HEK293 (cell line): Measurements from ENCODE around the gene ZNF37A.
"Not testable (repeated sequence)": the region's sequence is repeated elsewhere in the genome, so short reads cannot be mapped to it uniquely, and the experiment has no call there.

Experiments
- YY1 ChIP-seq: fragments of 450-650 bp; formaldehyde crosslinking; IDR thresholded peaks from 2 replicates; pipeline ENCODE4 v1.5.1; 2018; ENCODE audit warnings: missing biosample characterization, missing genetic modification characterization
- ZIC2 ChIP-seq: fragments of 450-650 bp; formaldehyde crosslinking; IDR thresholded peaks from 2 replicates; pipeline ENCODE4 v1.5.1; 2016; ENCODE audit warnings: missing biosample characterization, missing genetic modification characterization
- ZNF121 ChIP-seq: fragments of 450-650 bp; formaldehyde crosslinking; IDR thresholded peaks from 2 replicates; pipeline ENCODE4 v1.5.1; 2016; ENCODE audit warnings: missing biosample characterization, missing genetic modification characterization
- ZNF600 ChIP-seq: fragments of 450-650 bp; formaldehyde crosslinking; IDR thresholded peaks from 2 replicates; pipeline ENCODE4 v1.5.1; 2016; ENCODE audit warnings: missing biosample characterization, missing genetic modification characterization
- TF ChIP-seq, protein P1 (sequence below): fragments of 450-650 bp; formaldehyde crosslinking; IDR thresholded peaks from 2 replicates; pipeline ENCODE4 v1.5.1; 2017; ENCODE audit warnings: missing biosample characterization, missing genetic modification characterization

DNA sequence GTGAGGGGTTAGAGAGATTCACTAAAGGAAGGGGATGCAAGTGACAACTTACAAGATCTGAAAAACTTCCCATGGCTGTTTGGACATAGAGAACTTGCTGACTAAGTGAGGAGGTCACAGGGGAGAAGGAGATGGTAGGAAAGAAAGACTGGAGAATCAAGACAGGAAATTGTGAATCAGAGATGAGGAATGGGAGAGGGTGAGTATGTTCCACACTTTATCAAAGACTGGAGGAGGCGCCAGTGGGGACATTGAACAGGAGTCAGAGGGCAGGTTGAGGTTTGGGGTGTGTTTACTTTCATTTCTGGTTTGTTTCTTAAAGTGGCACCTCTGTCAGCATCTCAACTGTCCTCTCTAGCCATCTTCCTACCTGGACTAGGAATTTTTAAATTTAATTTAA is 24.5 kb upstream of the ZNF37A start:
- not testable (repeated sequence) for TF ChIP-seq ZNF600; ZIC2 (tag by site-specific recombination); YY1 (tag by site-specific recombination); ZNF121 (tag by site-specific recombination)
- TF ChIP-seq, protein P1, sequence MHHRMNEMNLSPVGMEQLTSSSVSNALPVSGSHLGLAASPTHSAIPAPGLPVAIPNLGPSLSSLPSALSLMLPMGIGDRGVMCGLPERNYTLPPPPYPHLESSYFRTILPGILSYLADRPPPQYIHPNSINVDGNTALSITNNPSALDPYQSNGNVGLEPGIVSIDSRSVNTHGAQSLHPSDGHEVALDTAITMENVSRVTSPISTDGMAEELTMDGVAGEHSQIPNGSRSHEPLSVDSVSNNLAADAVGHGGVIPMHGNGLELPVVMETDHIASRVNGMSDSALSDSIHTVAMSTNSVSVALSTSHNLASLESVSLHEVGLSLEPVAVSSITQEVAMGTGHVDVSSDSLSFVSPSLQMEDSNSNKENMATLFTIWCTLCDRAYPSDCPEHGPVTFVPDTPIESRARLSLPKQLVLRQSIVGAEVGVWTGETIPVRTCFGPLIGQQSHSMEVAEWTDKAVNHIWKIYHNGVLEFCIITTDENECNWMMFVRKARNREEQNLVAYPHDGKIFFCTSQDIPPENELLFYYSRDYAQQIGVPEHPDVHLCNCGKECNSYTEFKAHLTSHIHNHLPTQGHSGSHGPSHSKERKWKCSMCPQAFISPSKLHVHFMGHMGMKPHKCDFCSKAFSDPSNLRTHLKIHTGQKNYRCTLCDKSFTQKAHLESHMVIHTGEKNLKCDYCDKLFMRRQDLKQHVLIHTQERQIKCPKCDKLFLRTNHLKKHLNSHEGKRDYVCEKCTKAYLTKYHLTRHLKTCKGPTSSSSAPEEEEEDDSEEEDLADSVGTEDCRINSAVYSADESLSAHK (tag by site-specific recombination): not testable (repeated sequence)
